ENCODE results near the gene HNRNPA3.
A peak's percentile ranks its signal among the peaks of the same experiment; 100 is the strongest.
"Not testable (repeated sequence)": the region's sequence is repeated elsewhere in the genome, so short reads cannot be mapped to it uniquely, and the experiment has no call there.

HNRNPA3 gene

GRCh38 chr2:177188482-177189469 is 23.8 kb upstream of the HNRNPA3 start:
- no peak for DNase-seq (ENCODE audit: low read depth)

GRCh38 chr2:177190941-177191340 is 21.7 kb upstream of the HNRNPA3 start:
- no peak for DNase-seq (ENCODE audit: low read depth)

GRCh38 chr2:177192788-177193187 is 19.8 kb upstream of the HNRNPA3 start:
- DNase-seq (ENCODE audit: low read depth) = no peak

GRCh38 chr2:177193240-177193639 is 19.4 kb upstream of the HNRNPA3 start:
- DNase-seq (ENCODE audit: low read depth) = no peak

GRCh38 chr2:177195194-177195593 is 17.4 kb upstream of the HNRNPA3 start:
- no peak for DNase-seq (ENCODE audit: low read depth)

GRCh38 chr2:177200419-177200818 is 12.2 kb upstream of the HNRNPA3 start:
- not testable (repeated sequence) for DNase-seq (ENCODE audit: low read depth)

- no peak for DNase-seq (ENCODE audit: low read depth)
Observed at GRCh38 chr2:177201919-177202346, 10.7 kb upstream of the HNRNPA3 start.

- DNase-seq (ENCODE audit: low read depth) = no peak
Observed at GRCh38 chr2:177204417-177204816, 8.2 kb upstream of the HNRNPA3 start.

- no peak for DNase-seq (ENCODE audit: low read depth)
Observed at GRCh38 chr2:177207101-177207500, 5.5 kb upstream of the HNRNPA3 start.

GRCh38 chr2:177211169-177211568 is 1.4 kb upstream of the HNRNPA3 start:
- DNase-seq (ENCODE audit: low read depth) = no peak

GRCh38 chr2:177211576-177212105 is 953 bp upstream of the HNRNPA3 start:
- no peak for DNase-seq (ENCODE audit: low read depth)

- peak; percentile 93 for DNase-seq (ENCODE audit: low read depth)
Observed at GRCh38 chr2:177212891-177213856, 580 bp downstream of the HNRNPA3 start.

GRCh38 chr2:177217247-177217843 is 4.8 kb downstream of the HNRNPA3 start:
- DNase-seq (ENCODE audit: low read depth) = no peak

GRCh38 chr2:177219787-177220186 is 7.2 kb downstream of the HNRNPA3 start:
- DNase-seq (ENCODE audit: low read depth) = not testable (repeated sequence)

- no peak for DNase-seq (ENCODE audit: low read depth)
Observed at GRCh38 chr2:177221534-177221933, 8.9 kb downstream of the HNRNPA3 start.

GRCh38 chr2:177221970-177222369 is 9.4 kb downstream of the HNRNPA3 start:
- DNase-seq (ENCODE audit: low read depth) = no peak

- not testable (repeated sequence) for DNase-seq (ENCODE audit: low read depth)
Observed at GRCh38 chr2:177223436-177223835, 10.8 kb downstream of the HNRNPA3 start.

GRCh38 chr2:177225965-177226360 is 13.4 kb downstream of the HNRNPA3 start:
- DNase-seq (ENCODE audit: low read depth) = no peak

- DNase-seq (ENCODE audit: low read depth) = no peak
Observed at GRCh38 chr2:177229442-177230242, 17.0 kb downstream of the HNRNPA3 start.

GRCh38 chr2:177231270-177231669 is 18.7 kb downstream of the HNRNPA3 start:
- no peak for DNase-seq (ENCODE audit: low read depth)
